ENCODE results near the gene ADGRA3.

ADGRA3 gene

GRCh38 chr4:22356987-22357596 is 158.8 kb downstream of the ADGRA3 start:
- peak; percentile 83 to 84 for DNase-seq

- no peak for DNase-seq
Measured at GRCh38 chr4:22348410-22348809, 167.5 kb downstream of the ADGRA3 start.

- no peak for DNase-seq
Measured at GRCh38 chr4:22345678-22346077, 170.2 kb downstream of the ADGRA3 start.

- DNase-seq, result no peak
Measured at GRCh38 chr4:22345055-22345454, 170.8 kb downstream of the ADGRA3 start.

GRCh38 chr4:22343606-22344005 is 172.3 kb downstream of the ADGRA3 start:
- DNase-seq, result no peak

- no peak for DNase-seq
Measured at GRCh38 chr4:22339491-22339890, 176.4 kb downstream of the ADGRA3 start.

GRCh38 chr4:22338796-22339195 is 177.1 kb downstream of the ADGRA3 start:
- no peak for DNase-seq
